ENCODE measurements around the gene IL1R2.

The IL1R2 gene

DNA sequence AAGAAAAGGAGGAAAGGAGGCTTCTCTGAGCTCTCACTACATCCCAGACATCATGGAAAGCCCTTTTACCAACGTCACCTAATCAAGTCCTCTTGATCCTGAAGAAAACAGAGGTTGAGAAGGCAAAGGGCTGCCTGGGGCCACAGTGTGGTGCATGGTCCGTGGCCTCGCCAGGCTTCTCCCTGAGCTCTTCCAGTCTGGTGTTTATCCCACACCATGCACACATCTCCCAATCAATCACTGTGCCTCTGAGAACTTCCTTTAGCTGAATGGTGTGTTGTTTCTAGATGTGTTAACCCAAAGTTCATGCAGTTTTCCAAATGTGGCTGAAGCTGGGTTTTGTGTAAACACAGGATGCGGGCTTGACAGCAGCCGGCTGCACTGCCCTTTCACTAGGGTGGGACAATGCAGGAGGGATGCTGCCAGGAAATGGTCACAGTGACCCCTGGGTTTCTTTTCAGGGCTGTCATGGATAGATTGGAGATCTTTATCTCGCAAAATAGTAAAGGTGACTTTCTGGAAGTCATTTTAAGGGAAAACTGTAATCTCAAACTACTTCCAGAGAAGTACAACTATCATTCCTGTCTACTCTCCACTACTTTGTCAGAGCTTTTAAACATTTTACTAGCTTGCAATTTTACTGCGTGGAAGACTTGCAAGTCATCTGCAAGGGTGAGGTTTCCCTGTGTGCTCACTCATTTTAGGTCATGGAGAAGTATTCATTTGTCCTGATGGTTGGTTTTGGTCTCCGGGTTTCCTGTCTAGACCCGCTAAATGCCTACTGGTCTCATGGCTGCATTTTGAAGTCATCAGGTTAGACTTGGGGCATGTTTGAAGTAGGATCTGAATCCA, 54.6 kb downstream of the IL1R2 start:
- Mint-ChIP-seq H3K36me3 (ENCODE audit: low read depth) (no peaks in the 10 kb centered on the region), H3K9me3 (no peaks in the 10 kb centered on the region), H3K27ac (peak overlapping the region in 2 of 3 experiments; percentile 29 to 47), H3K27me3 (ENCODE audit: low read depth) (peaks cover 6% of the 10 kb centered on the region), H3K4me1 (peaks cover 31% of the 10 kb centered on the region), H3K4me3 (no peak overlapping the region)
- TF ChIP-seq, protein P1, sequence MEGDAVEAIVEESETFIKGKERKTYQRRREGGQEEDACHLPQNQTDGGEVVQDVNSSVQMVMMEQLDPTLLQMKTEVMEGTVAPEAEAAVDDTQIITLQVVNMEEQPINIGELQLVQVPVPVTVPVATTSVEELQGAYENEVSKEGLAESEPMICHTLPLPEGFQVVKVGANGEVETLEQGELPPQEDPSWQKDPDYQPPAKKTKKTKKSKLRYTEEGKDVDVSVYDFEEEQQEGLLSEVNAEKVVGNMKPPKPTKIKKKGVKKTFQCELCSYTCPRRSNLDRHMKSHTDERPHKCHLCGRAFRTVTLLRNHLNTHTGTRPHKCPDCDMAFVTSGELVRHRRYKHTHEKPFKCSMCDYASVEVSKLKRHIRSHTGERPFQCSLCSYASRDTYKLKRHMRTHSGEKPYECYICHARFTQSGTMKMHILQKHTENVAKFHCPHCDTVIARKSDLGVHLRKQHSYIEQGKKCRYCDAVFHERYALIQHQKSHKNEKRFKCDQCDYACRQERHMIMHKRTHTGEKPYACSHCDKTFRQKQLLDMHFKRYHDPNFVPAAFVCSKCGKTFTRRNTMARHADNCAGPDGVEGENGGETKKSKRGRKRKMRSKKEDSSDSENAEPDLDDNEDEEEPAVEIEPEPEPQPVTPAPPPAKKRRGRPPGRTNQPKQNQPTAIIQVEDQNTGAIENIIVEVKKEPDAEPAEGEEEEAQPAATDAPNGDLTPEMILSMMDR (IDR thresholded peaks at IDR 0.05; ENCODE audit: unreplicated experiment in 3 of 3), result no peak

DNA sequence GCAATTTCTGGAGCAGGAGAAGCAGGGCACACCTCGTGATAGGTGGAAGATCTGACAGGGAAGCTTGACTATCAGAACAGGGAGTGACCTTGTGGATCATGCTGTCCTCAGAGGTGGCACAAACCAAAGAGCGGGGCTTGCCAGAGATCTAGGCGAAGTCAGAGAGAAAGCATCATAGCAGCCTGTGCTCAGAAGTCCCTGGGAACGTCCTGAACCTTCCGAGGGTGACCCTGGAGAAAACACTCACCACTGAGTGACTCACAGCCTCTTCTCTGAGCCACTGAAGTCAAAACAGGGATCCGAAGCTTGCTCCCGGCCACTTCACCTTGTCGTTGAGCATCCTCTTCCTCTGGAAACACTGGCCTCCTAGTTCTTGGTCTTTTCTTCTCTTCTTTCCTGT, 56.7 kb downstream of the IL1R2 start:
- Mint-ChIP-seq H3K4me3 (no peak overlapping the region), H3K9me3 (no peaks in the 10 kb centered on the region), H3K27me3 (ENCODE audit: low read depth) (peaks cover 6% of the 10 kb centered on the region), H3K36me3 (ENCODE audit: low read depth) (no peaks in the 10 kb centered on the region), H3K27ac (peak overlapping the region in 2 of 3 experiments; percentile 87 to 98), H3K4me1 (peaks cover 46% of the 10 kb centered on the region)
- TF ChIP-seq, protein P1 (IDR thresholded peaks at IDR 0.05; ENCODE audit: unreplicated experiment in 3 of 3), result no peak

DNA sequence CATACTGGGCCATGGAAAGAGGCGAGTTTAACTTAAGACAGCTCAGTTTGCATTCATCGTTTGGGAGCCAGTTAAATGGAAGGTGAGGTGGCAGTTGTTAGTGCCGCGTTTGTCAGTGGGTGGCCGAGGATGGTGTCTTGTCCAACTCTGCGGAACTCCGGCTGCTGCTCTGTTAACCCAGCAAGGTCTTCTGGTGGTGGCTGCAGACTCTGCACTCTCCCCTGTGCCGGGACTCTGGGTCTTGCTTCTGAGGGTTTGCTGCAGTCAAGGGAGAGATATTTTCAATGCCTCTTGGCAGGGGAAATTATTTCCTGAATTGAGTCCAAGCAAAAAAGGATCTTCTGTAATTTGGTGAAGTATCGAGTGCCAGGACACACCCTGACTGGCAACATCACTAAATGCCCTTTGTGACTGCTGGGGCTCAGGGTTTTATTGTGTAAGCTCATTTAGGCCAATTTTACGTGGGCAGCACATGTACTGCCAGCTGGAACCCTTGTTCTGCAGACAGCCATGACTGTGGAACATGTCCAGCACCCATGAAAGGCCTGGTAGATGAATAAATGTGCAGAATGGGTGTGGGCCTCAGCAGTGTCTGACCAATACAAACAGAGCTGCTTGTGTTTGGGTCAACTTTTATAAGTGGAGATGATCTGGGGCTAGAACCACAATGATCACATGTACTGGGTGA, 58.1 kb downstream of the IL1R2 start:
- TF ChIP-seq, protein P1 (IDR thresholded peaks at IDR 0.05; ENCODE audit: unreplicated experiment in 3 of 3), result no peak
- Mint-ChIP-seq H3K9me3 (no peaks in the 10 kb centered on the region), H3K27me3 (ENCODE audit: low read depth) (peaks cover 6% of the 10 kb centered on the region), H3K27ac (peak overlapping the region; percentile 87 to 98 (median 88)), H3K36me3 (ENCODE audit: low read depth) (no peaks in the 10 kb centered on the region), H3K4me1 (peaks cover 46% of the 10 kb centered on the region), H3K4me3 (no peak overlapping the region)

DNA sequence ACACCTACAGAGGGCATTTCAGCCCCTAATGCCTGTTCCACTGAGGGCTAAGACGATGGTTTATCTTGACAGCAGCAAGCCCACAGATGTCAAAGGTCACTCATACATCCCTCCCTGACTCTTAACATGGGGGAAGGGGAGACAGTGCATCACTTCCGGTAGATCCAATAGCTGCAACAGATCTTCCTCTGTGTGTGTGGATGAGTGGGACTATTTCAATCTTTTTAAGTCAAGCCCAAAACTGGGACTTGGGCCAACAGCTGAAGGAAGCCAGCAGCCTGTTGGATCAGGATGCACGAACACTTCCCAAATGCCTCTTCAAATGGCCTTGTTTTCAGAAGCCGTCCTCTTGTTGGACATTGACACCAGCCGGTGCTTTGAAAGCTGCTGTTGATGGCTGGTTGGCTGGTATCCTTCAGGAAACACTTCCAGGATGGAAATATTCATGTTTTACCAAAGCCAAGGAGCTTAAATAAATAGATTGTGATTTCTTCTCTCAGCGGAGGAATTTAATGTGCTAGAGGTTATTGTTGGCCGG, 59.2 kb downstream of the IL1R2 start:
- H3K4me1 Mint-ChIP-seq, result peaks cover 54% of the 10 kb centered on the region
- H3K27me3 Mint-ChIP-seq (ENCODE audit: low read depth), result peaks cover 6% of the 10 kb centered on the region
- H3K9me3 Mint-ChIP-seq, result no peaks in the 10 kb centered on the region
- H3K36me3 Mint-ChIP-seq (ENCODE audit: low read depth), result no peaks in the 10 kb centered on the region
- H3K27ac Mint-ChIP-seq, result peak overlapping the region; percentile 87 to 98 (median 88)
- TF ChIP-seq, protein P1 (IDR thresholded peaks at IDR 0.05; ENCODE audit: unreplicated experiment in 3 of 3), result no peak
- peak overlapping the region in 1 of 3 experiments; percentile 11 for H3K4me3 Mint-ChIP-seq

DNA sequence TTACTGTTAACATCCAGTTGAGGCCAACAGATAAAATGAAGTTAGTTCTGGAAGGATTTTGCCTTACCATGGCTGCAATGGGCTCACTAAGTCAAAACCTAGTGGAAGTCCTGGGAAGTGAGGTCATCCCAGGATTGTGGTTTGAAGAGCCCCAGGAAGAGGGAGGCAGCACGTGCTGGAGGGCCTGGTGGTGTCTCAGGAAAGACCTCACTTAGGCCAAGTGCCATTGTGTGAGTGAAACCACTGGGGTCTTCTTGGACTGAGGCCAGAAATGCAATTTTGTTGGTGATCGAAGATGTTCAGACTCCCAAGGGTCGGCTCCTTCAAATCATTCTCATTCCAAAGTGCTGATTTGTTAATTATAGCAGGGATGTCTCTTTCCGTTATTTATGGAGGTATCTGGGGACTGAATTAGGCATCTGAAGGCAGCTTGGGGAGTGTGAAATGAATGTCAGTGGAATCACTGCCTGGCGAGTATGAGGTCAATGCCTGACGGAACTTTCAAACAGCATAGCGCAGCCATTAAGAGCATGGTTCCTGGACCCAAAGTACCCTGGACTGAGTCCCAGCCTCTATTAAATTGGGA, 60.0 kb downstream of the IL1R2 start:
- TF ChIP-seq, protein P1 (IDR thresholded peaks at IDR 0.05; ENCODE audit: unreplicated experiment in 3 of 3), result no peak
- H3K9me3 Mint-ChIP-seq, result no peaks in the 10 kb centered on the region
- peaks cover 6% of the 10 kb centered on the region for H3K27me3 Mint-ChIP-seq (ENCODE audit: low read depth)
- peak overlapping the region in 2 of 3 experiments; percentile 87 to 98 for H3K27ac Mint-ChIP-seq
- no peak overlapping the region for H3K4me3 Mint-ChIP-seq
- H3K4me1 Mint-ChIP-seq, result peaks cover 59% of the 10 kb centered on the region
- no peaks in the 10 kb centered on the region for H3K36me3 Mint-ChIP-seq (ENCODE audit: low read depth)

All from nephron (organoid).